ENCODE results near the gene SLC39A7. TPM values are rescaled to one million over a fixed set of nuclear protein-coding genes. Genes with fewer than 3 reads are reported as not detected.
"Not testable (repeated sequence)": the region's sequence is repeated elsewhere in the genome, so short reads cannot be mapped to it uniquely, and the experiment has no call there.

SLC39A7 gene
- total and polyA plus RNA-seq, 2 donors from 2014 or later: 83.3 to 118 TPM

DNA sequence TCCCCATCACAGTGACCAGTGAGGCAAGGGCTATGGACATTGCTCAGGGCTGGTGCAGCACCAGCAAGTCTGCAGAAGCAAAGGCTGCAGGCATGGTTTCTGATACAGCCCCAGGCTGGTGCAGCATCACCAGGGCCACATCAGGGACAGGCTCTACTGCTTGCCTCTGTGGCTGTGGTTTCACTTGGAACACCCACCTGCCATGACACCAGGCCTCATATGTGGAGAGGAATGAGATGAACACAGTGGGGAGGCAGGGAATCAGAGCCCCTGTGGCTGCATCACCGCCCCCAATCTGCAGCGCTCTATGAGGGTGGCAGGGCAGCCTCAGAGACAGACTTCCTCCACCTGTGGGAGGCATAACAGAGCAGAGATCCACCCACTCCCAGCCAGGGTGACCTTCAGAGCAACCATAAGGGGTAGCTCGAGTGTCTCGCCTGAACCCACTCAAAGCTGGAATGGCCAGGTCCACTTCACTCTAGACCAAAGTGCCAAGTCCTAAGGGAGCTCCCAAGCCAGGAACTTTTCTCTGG, 15.5 kb downstream of the SLC39A7 start:
- peaks cover 0 to 12% (median 4%) of the 10 kb centered on the region in 3 donors for H3K4me1 ChIP-seq (ENCODE audit: control insufficient read depth in 2 of 3, insufficient read depth in 2 of 3, low read depth in 1 of 3, low read length in 3 of 3)
- intact Hi-C loops (cut with DNase I): no loop called here
- H3K27me3 ChIP-seq (ENCODE audit: control insufficient read depth, insufficient read depth, low read length): no peaks in the 10 kb centered on the region
- no peak for DNase-seq
- no peak overlapping the region for H3K4me3 ChIP-seq (ENCODE audit: low read length in 3 of 3)
- H3K36me3 ChIP-seq (ENCODE audit: control insufficient read depth in 2 of 3, insufficient read depth in 3 of 3, low read length in 3 of 3): peaks cover 0 to 5% (median 0%) of the 10 kb centered on the region in 3 donors
- no peak overlapping the region for H3K9ac ChIP-seq (ENCODE audit: low read length in 3 of 3)
- H3K27ac ChIP-seq (ENCODE audit: low read depth in 2 of 2, low read length in 2 of 2): no peak overlapping the region
- TF ChIP-seq, protein P1, sequence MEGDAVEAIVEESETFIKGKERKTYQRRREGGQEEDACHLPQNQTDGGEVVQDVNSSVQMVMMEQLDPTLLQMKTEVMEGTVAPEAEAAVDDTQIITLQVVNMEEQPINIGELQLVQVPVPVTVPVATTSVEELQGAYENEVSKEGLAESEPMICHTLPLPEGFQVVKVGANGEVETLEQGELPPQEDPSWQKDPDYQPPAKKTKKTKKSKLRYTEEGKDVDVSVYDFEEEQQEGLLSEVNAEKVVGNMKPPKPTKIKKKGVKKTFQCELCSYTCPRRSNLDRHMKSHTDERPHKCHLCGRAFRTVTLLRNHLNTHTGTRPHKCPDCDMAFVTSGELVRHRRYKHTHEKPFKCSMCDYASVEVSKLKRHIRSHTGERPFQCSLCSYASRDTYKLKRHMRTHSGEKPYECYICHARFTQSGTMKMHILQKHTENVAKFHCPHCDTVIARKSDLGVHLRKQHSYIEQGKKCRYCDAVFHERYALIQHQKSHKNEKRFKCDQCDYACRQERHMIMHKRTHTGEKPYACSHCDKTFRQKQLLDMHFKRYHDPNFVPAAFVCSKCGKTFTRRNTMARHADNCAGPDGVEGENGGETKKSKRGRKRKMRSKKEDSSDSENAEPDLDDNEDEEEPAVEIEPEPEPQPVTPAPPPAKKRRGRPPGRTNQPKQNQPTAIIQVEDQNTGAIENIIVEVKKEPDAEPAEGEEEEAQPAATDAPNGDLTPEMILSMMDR (IDR thresholded peaks at IDR 0.05; ENCODE audit: borderline replicate concordance, extremely low read depth, insufficient read depth): no peak
- FAIRE-seq: no peak
- H3K9me3 ChIP-seq (ENCODE audit: control insufficient read depth in 2 of 3, insufficient read depth in 1 of 3, low read length in 3 of 3): no peaks in the 10 kb centered on the region

DNA sequence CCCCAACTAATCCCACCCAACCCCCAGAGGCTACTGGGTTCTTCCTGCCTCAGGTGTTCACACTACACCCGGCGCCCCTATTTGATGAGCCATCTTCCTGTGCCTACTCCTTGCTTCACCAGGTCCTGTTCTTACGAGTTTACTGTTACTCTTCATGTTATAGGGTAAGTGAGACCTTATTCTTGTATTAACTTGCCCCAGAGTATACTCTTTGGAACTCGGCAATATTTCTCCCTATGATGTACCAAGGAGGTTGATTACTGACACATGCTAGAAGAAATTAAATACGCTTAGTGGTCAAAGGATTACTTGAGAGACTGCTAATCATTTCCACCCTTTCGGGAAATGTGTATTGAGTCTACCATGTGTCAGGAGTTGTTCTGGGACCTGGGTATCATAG, 16.6 kb downstream of the SLC39A7 start:
- TF ChIP-seq, protein P1 (IDR thresholded peaks at IDR 0.05; ENCODE audit: borderline replicate concordance, extremely low read depth, insufficient read depth): no peak
- Histone ChIP-seq H3K4me1 (ENCODE audit: control insufficient read depth in 2 of 3, insufficient read depth in 2 of 3, low read depth in 1 of 3, low read length in 3 of 3) (peaks cover 0 to 12% (median 4%) of the 10 kb centered on the region in 3 donors), H3K4me3 (ENCODE audit: low read length in 3 of 3) (no peak overlapping the region), H3K9me3 (ENCODE audit: control insufficient read depth in 2 of 3, insufficient read depth in 1 of 3, low read length in 3 of 3) (no peaks in the 10 kb centered on the region), H3K36me3 (ENCODE audit: control insufficient read depth in 2 of 3, insufficient read depth in 3 of 3, low read length in 3 of 3) (no peaks in the 10 kb centered on the region), H3K27me3 (ENCODE audit: control insufficient read depth, insufficient read depth, low read length) (no peaks in the 10 kb centered on the region), H3K9ac (ENCODE audit: low read length in 3 of 3) (no peak overlapping the region), H3K27ac (ENCODE audit: low read depth in 2 of 2, low read length in 2 of 2) (no peak overlapping the region)
- DNase-seq (peak in 1 of 5 donors; percentile 14), FAIRE-seq (no peak)
- intact Hi-C loops (cut with DNase I): no loop called here

DNA sequence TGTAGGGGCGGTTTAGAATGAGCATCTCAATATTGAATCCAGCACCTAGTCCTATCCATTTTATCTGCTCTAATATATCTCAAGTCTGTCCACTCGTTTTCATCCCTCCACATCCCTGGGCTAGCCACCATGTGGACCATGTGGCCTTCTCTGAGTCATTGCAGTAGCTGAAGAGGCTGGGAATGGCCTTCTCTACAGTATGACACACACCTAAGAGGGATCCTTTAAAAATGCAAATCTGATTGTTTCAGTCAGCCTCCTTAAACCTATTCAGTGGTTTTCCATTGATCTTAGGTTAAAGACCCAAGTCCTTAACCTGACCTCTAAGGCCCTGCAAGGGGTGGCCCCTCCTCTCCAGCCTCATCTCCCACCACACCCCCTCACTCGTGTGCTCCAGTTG, 17.0 kb downstream of the SLC39A7 start:
- FAIRE-seq: no peak
- DNase-seq: peak in 1 of 5 donors; percentile 11
- H3K27ac ChIP-seq (ENCODE audit: low read depth in 2 of 2, low read length in 2 of 2): no peak overlapping the region
- H3K9me3 ChIP-seq (ENCODE audit: control insufficient read depth in 2 of 3, insufficient read depth in 1 of 3, low read length in 3 of 3): no peaks in the 10 kb centered on the region
- peaks cover 0 to 12% (median 4%) of the 10 kb centered on the region in 3 donors for H3K4me1 ChIP-seq (ENCODE audit: control insufficient read depth in 2 of 3, insufficient read depth in 2 of 3, low read depth in 1 of 3, low read length in 3 of 3)
- H3K36me3 ChIP-seq (ENCODE audit: control insufficient read depth in 2 of 3, insufficient read depth in 3 of 3, low read length in 3 of 3): no peaks in the 10 kb centered on the region
- intact Hi-C loops (cut with DNase I): no loop called here
- H3K9ac ChIP-seq (ENCODE audit: low read length in 3 of 3): no peak overlapping the region
- H3K4me3 ChIP-seq (ENCODE audit: low read length in 3 of 3): no peak overlapping the region
- no peaks in the 10 kb centered on the region for H3K27me3 ChIP-seq (ENCODE audit: control insufficient read depth, insufficient read depth, low read length)
- TF ChIP-seq, protein P1 (IDR thresholded peaks at IDR 0.05; ENCODE audit: borderline replicate concordance, extremely low read depth, insufficient read depth): no peak

DNA sequence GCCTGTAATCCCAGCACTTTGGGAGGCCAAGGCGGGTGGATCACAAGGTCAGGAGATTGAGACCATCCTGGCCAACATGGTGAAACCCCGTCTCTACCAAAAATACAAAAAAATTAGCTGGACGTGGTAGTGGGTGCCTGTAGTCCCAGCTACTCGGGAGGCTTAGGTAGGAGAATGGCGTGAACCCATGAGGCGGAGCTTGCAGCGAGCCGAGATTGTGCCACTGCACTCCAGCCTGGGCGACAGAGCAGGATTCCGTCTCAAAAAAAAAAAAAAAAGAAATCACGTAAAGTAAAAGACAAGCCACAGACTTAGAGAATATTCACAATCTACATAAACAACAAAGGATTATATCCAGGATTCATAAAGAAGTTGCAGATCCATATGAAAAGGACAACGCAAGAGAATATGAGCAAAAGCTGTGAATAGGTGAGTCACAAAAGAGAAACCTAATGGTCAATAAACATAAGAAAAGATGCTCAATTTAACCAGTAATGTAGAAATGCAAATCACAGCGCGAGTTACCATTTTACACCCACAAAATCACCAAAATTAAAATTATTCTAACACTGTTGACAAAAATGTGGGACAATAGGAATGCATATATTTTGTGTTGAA, 25.9 kb downstream of the SLC39A7 start:
- H3K9me3 ChIP-seq (ENCODE audit: control insufficient read depth in 2 of 3, insufficient read depth in 1 of 3, low read length in 3 of 3); H3K9ac ChIP-seq (ENCODE audit: low read length in 3 of 3); intact Hi-C loops (cut with DNase I); H3K27me3 ChIP-seq (ENCODE audit: control insufficient read depth, insufficient read depth, low read length); DNase-seq; H3K27ac ChIP-seq (ENCODE audit: low read depth in 2 of 2, low read length in 2 of 2); H3K36me3 ChIP-seq (ENCODE audit: control insufficient read depth in 2 of 3, insufficient read depth in 3 of 3, low read length in 3 of 3); FAIRE-seq; H3K4me3 ChIP-seq (ENCODE audit: low read length in 3 of 3); H3K4me1 ChIP-seq (ENCODE audit: control insufficient read depth in 2 of 3, insufficient read depth in 2 of 3, low read depth in 1 of 3, low read length in 3 of 3): not testable (repeated sequence)

Measured in kidney (tissue), 14 donors.